Ishikawa (cell line): ENCODE data around the gene TSPYL4.

Experiments
- CEBPB ChIP-seq: IDR thresholded peaks from 2 replicates; pipeline ENCODE4 v1.6.1; 2012
- CREB1 ChIP-seq: IDR thresholded peaks from 2 replicates; pipeline ENCODE4 v1.6.1; 2012; ENCODE audit warnings: low read depth
- EGR1 ChIP-seq: IDR thresholded peaks from 2 replicates; pipeline ENCODE4 v1.6.1; 2012
- EP300 ChIP-seq: IDR thresholded peaks from 2 replicates; pipeline ENCODE4 v1.6.1; 2012; ENCODE audit warnings: borderline replicate concordance
- FOXM1 ChIP-seq: IDR thresholded peaks from 2 replicates; pipeline ENCODE4 v1.6.1; 2012; ENCODE audit warnings: low read depth, borderline replicate concordance
- NFIC ChIP-seq: IDR thresholded peaks from 2 replicates; pipeline ENCODE4 v1.6.1; 2012
- RAD21 ChIP-seq: IDR thresholded peaks from 2 replicates; pipeline ENCODE4 v1.6.1; 2012; ENCODE audit warnings: low read depth
- TAF1 ChIP-seq: IDR thresholded peaks from 2 replicates; pipeline ENCODE4 v1.6.1; 2012; ENCODE audit warnings: low read depth, mild to moderate bottlenecking
- TCF12 ChIP-seq: IDR thresholded peaks from 2 replicates; pipeline ENCODE4 v1.6.1; 2012; ENCODE audit warnings: low read depth
- TEAD4 ChIP-seq: IDR thresholded peaks from 2 replicates; pipeline ENCODE4 v1.6.1; 2012
- YY1 ChIP-seq: IDR thresholded peaks from 2 replicates; pipeline ENCODE4 v1.6.1; 2012; ENCODE audit warnings: low read depth
- ZBTB7A ChIP-seq: IDR thresholded peaks from 2 replicates; pipeline ENCODE4 v1.6.1; 2012; ENCODE audit warnings: low read depth
- TF ChIP-seq, protein P1 (sequence below): IDR thresholded peaks from 2 replicates; pipeline ENCODE4 v1.6.1; 2012
- TF ChIP-seq, protein P2 (sequence below): IDR thresholded peaks from 2 replicates; pipeline ENCODE4 v1.6.1; 2012; ENCODE audit warnings: low read depth, mild to moderate bottlenecking
- TF ChIP-seq, protein P3 (sequence below): IDR thresholded peaks from 2 replicates; pipeline ENCODE4 v1.6.1; 2012

The TSPYL4 gene

DNA sequence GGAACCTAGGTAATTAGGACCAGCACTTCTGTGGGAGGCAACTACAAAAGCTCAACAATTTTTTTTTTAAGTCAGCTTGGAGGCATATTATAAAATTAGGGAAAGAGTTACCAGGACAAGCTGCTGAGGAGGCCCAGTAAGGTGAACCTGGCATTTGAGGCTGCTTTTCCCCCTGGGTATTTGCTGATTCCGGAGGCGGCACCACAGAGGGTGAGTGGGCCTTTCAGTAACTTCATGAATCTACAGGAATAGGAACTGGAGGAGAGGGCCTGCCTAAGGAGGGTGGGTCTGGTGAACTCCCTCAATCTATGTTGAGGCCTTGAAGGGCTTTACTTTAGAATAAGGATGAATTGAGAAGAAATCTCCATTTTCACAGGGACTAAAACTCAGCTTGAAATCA, 14.6 kb downstream of the TSPYL4 start:
- TF ChIP-seq, protein P1, sequence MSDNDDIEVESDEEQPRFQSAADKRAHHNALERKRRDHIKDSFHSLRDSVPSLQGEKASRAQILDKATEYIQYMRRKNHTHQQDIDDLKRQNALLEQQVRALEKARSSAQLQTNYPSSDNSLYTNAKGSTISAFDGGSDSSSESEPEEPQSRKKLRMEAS, result no peak
- TF ChIP-seq, protein P2, sequence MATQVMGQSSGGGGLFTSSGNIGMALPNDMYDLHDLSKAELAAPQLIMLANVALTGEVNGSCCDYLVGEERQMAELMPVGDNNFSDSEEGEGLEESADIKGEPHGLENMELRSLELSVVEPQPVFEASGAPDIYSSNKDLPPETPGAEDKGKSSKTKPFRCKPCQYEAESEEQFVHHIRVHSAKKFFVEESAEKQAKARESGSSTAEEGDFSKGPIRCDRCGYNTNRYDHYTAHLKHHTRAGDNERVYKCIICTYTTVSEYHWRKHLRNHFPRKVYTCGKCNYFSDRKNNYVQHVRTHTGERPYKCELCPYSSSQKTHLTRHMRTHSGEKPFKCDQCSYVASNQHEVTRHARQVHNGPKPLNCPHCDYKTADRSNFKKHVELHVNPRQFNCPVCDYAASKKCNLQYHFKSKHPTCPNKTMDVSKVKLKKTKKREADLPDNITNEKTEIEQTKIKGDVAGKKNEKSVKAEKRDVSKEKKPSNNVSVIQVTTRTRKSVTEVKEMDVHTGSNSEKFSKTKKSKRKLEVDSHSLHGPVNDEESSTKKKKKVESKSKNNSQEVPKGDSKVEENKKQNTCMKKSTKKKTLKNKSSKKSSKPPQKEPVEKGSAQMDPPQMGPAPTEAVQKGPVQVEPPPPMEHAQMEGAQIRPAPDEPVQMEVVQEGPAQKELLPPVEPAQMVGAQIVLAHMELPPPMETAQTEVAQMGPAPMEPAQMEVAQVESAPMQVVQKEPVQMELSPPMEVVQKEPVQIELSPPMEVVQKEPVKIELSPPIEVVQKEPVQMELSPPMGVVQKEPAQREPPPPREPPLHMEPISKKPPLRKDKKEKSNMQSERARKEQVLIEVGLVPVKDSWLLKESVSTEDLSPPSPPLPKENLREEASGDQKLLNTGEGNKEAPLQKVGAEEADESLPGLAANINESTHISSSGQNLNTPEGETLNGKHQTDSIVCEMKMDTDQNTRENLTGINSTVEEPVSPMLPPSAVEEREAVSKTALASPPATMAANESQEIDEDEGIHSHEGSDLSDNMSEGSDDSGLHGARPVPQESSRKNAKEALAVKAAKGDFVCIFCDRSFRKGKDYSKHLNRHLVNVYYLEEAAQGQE, result no peak
- TF ChIP-seq EGR1, result no peak
- TF ChIP-seq, protein P3, sequence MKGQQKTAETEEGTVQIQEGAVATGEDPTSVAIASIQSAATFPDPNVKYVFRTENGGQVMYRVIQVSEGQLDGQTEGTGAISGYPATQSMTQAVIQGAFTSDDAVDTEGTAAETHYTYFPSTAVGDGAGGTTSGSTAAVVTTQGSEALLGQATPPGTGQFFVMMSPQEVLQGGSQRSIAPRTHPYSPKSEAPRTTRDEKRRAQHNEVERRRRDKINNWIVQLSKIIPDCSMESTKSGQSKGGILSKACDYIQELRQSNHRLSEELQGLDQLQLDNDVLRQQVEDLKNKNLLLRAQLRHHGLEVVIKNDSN, result no peak
- TF ChIP-seq RAD21, result no peak
- TF ChIP-seq CEBPB, result no peak
- no peak for TF ChIP-seq EP300
- TF ChIP-seq NFIC, result no peak
- no peak for TF ChIP-seq TCF12
- no peak for TF ChIP-seq YY1
- TF ChIP-seq FOXM1, result no peak
- TF ChIP-seq TEAD4, result no peak
- TF ChIP-seq CREB1, result no peak
- TF ChIP-seq TAF1, result no peak
- no peak for TF ChIP-seq ZBTB7A

DNA sequence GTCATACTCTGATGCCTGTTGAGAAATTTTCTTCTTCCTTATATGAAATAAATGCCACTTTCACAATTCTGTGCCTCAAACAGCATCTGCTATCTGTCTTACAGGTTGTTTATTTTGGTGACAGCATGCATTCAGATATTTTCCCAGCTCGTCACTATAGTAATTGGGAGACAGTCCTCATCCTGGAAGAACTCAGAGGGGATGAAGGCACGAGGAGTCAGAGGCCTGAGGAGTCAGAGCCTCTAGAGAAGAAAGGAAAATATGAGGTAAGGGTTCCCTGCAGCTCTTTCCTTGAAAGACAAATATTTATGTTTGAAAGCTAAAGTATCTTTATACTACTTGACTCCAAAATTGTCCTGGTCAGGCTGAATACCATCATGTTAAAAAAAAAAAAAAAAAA, 15.8 kb downstream of the TSPYL4 start:
- no peak for TF ChIP-seq RAD21
- no peak for TF ChIP-seq CREB1
- TF ChIP-seq TCF12, result no peak

DNA sequence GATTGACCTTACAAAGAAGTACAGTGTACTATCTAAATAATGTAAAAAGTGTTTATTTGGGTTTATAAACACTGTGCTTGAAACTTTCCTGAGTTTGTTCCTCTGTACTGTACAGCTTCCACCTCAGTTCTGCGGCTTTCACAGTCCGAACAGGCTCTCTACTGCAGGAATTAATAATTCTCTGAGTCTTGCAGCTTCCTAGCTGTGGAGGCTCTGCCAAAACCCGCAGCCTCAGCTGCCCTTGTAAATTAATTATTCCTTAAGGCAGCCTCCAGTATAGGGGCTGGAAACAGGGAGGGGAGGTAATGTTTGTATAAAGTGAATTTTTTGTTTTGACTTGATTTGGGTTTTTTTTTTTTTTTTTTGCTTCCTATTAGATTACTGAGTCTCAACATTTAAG, 19.2 kb downstream of the TSPYL4 start:
- TF ChIP-seq, protein P3, result no peak
- TF ChIP-seq TAF1 (no peak), ZBTB7A (no peak), RAD21 (no peak), YY1 (no peak), FOXM1 (no peak), NFIC (no peak), EP300 (no peak), EGR1 (no peak), TEAD4 (no peak), CEBPB (no peak), CREB1 (no peak), TCF12 (no peak)
- TF ChIP-seq, protein P1, result no peak
- TF ChIP-seq, protein P2, result no peak

DNA sequence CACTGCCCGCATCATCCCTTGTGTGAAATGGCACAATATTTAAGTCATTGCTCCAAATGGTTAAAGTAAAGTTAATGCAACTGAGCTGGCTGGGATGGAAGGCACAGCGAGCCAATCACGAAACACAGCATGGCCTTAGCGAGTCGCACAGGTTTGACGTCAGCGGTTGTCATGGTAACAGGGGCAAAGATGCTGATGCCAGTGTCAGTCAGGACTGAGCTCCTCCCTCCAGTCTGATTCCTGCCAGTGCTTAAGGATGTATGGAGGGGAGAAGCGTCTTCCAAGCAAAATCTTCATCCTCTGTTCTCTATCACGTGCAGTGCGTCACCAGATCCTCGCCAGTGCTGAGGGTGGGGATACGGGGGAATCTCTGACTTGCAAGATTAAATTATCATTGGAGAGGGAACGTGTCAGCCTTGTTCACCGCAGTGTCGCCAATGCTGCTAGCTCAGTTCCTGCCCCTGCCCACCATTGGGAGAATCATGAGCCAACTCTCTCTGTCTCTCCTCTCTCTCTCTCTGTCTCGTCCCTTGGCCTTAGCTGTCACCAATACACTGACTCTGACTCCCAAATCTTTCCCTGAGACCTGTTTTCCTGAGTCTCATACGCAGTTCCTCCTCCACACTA, 24.5 kb downstream of the TSPYL4 start:
- TF ChIP-seq EP300 (no peak), CREB1 (peak; percentile 66)

DNA sequence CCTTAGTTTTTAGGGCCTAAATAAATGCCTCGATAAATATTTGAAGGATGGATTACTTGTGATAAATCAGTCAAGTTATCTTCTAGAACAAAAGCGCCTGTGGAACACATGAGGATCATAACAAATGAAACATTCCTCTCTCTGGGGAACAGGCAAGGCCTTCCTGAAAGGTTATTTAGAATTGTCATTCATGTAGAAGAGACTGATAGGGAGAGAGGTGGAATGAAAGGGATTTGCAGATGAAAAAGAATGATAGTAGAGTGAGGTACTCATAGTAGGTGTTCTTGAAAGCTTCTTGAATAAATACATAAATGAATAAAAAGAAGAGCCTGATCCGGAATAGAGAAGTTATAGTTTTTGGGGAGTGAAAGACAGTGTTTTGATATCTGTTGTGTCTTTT, 30.5 kb downstream of the TSPYL4 start:
- TF ChIP-seq TCF12, result no peak
- TF ChIP-seq, protein P2, result no peak

DNA sequence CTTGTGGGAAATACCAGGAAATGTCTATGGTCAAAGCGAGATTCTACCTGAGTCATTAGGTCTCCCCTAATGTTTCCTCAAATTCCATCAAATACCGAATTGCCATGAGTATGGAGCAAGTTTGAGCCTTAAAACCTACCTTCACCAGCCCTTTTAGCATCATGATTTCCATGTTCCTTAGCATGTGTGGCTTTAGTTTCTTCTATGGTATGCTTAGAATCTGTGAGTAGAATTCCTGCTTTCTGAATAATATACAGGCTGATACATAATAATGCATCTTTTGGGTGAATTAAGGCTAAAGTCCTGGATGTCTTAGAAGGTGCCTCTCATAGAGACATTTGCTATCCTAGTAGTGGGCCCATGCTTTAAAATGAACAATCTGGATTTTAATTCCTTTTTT, 32.0 kb downstream of the TSPYL4 start:
- no peak for TF ChIP-seq YY1
- TF ChIP-seq EGR1, result no peak
- no peak for TF ChIP-seq TAF1
- TF ChIP-seq, protein P2, result no peak
- no peak for TF ChIP-seq RAD21
- no peak for TF ChIP-seq NFIC
- TF ChIP-seq CEBPB, result no peak
- TF ChIP-seq TEAD4, result no peak
- TF ChIP-seq, protein P1, result no peak
- TF ChIP-seq TCF12, result no peak
- no peak for TF ChIP-seq EP300
- TF ChIP-seq FOXM1, result no peak
- TF ChIP-seq CREB1, result no peak
- TF ChIP-seq ZBTB7A, result no peak
- TF ChIP-seq, protein P3, result no peak
